Esophagus (tissue), 2 donors: Measurements from ENCODE around the gene ITGB4. TPM values are rescaled to one million over a fixed set of nuclear protein-coding genes. Genes with fewer than 3 reads are reported as not detected.

Source experiments
- H3K27ac ChIP-seq, 2 donors: one replicate each; pipeline ENCODE4 v1.5.1; 2013; ENCODE audit warnings: low read depth in 2 of 2, mild to moderate bottlenecking in 2 of 2, inconsistent platforms in 1 of 2, low read length in 1 of 2, moderate library complexity in 1 of 2
- H3K27me3 ChIP-seq, 2 donors: one replicate each; pipeline ENCODE4 v1.6.1; 2013; ENCODE audit warnings: low read length in 2 of 2, control low read depth in 1 of 2, mild to moderate bottlenecking in 1 of 2; ENCODE audit not compliant: insufficient read depth in 2 of 2, control insufficient read depth in 1 of 2
- H3K36me3 ChIP-seq, 2 donors: one replicate each; pipeline ENCODE4 v1.6.1; 2013; ENCODE audit warnings: low read length in 1 of 2; ENCODE audit not compliant: control insufficient read depth in 2 of 2, insufficient read depth in 2 of 2
- H3K4me1 ChIP-seq, 2 donors: one replicate each; pipeline ENCODE4 v1.6.1; 2013; ENCODE audit warnings: low read length in 1 of 2; ENCODE audit not compliant: control insufficient read depth in 2 of 2, insufficient read depth in 2 of 2
- H3K4me3 ChIP-seq, 2 donors: one replicate each; pipeline ENCODE4 v1.5.1; 2013; ENCODE audit warnings: low read length in 2 of 2, mild to moderate bottlenecking in 2 of 2, low read depth in 1 of 2, moderate library complexity in 1 of 2
- H3K9me3 ChIP-seq, 2 donors: one replicate each; pipeline ENCODE4 v1.6.1; 2013; ENCODE audit warnings: mild to moderate bottlenecking in 2 of 2, low read depth in 1 of 2, low read length in 1 of 2, moderate library complexity in 1 of 2; ENCODE audit not compliant: control insufficient read depth in 2 of 2, insufficient read depth in 1 of 2
- WGBS, 2 donors: extraction: QIAGEN DNeasy Blood & Tissue Kit; methylation state at CpG; one replicate each; pipeline ENCODE4 v1.1.7; 2013; 5-methylcytosine and 5-hydroxymethylcytosine counted together
- polyA plus RNA-seq, 2 donors: library from polyadenylated mRNA; stranded (reverse); fragments of 200-250 nt; gene quantifications; one replicate each; pipeline ENCODE4 v1.2.3, GENCODE V29; 2013
- donor health status: healthy with polysubstance abuse.
- donor health status: Bipolar disorder and iron deficiency.

The ITGB4 gene
- polyA plus RNA-seq, 2 donors, result 48.4 to 63.2 TPM

DNA sequence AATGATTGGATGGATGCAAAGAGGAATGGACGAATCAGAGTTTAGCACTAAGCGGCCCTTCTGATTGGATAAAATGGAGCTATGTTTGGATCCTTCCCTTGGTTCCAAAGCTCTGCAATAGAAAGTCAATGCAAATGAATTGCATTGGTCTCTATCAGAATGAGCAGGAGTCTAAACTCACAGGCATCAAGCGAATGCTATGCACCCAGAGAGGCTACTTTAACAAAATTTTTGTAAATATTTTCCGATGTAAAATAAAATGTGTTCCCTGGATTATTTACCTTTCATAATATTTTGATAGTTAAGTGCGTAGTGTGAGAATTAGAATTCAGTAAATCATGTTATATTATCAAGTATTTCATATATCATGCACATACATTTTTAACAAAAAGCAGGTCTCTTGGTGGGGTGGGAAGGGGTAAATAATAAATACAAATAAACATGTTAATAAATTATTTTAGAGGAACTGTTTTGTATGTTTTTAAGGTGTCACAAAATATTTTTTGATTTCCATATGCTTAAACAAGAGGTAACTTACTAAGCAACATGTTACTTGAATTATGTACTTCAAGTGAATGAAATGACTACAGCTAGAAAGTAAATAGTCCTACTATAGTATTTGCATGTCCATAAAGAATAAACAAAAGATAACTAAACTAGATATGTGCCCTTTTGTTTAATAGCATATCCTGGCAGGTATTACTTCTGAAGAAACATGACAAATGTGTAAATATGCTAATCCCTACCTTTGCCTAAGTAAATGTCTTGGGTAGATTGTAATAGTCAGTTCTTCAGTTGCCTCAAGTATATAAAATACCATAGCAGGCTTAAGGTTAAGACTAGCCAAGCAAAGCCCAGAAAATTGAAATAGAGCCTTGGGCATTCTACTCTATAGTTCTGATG, 59.0 kb downstream of the ITGB4 start:
- 18 to 20% methylated on average over 5 of the region's 5 CpGs for WGBS, 2 donors
- peaks cover 2 to 13% of the 10 kb centered on the region in 2 donors for H3K36me3 ChIP-seq
- H3K9me3 ChIP-seq, result no peaks in the 10 kb centered on the region
- H3K27ac ChIP-seq, result peak overlapping the region; percentile 58 to 100
- no peaks in the 10 kb centered on the region for H3K27me3 ChIP-seq
- peaks cover 2 to 6% of the 10 kb centered on the region in 2 donors for H3K4me1 ChIP-seq
- no peak overlapping the region for H3K4me3 ChIP-seq

DNA sequence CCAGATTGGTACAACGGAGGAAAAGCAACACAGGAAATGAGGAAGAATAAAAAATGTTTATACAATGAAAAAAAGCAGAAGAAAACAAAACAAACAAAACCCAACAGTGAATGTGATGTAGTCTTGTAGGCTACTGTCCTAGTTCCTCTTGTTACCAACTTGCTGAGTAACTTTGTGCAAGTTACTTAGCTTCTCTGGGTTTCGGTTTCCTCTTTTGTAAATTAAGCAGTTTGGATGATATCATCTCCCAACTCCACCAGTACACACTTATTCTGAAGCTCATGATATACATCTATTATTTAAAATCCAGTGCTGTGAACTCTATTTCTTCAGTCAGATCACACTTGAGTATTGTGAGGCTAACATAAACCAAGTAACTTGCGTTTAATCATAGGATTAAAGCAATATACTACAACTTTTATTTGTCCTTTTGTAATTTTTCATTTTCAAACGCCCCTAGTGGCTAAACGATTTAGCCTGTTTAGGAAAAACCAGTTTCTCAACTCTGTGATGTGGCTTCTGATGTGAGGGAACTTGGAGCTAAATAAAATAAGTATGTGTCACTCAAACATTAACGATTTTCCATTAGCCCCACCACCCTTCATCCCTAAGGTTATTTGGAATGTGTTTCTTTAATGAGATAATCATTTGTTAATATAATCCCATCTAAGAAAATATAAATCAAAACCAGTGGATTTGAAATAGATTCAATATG, 62.0 kb downstream of the ITGB4 start:
- no peak overlapping the region for H3K4me3 ChIP-seq
- H3K27me3 ChIP-seq, result no peaks in the 10 kb centered on the region
- peaks cover 0 to 8% of the 10 kb centered on the region in 2 donors for H3K36me3 ChIP-seq
- peak overlapping the region; percentile 87 to 100 for H3K27ac ChIP-seq
- H3K4me1 ChIP-seq, result peaks cover 2 to 5% of the 10 kb centered on the region in 2 donors
- no peaks in the 10 kb centered on the region for H3K9me3 ChIP-seq
- WGBS, 2 donors, result 5 to 7% methylated on average over 6 of the region's 6 CpGs

GRCh38 chr17:75783803-75784472, 62.7 kb downstream of the ITGB4 start:
- no peaks in the 10 kb centered on the region for H3K27me3 ChIP-seq
- peaks cover 2 to 5% of the 10 kb centered on the region in 2 donors for H3K4me1 ChIP-seq
- peak overlapping the region; percentile 51 to 78 for H3K4me3 ChIP-seq
- peak overlapping the region; percentile 98 to 100 for H3K27ac ChIP-seq
- no peaks in the 10 kb centered on the region for H3K9me3 ChIP-seq
- H3K36me3 ChIP-seq, result peaks cover 0 to under 1% of the 10 kb centered on the region in 2 donors
- WGBS, 2 donors, result 30 to 43% methylated on average over 20 of the region's 20 CpGs

DNA sequence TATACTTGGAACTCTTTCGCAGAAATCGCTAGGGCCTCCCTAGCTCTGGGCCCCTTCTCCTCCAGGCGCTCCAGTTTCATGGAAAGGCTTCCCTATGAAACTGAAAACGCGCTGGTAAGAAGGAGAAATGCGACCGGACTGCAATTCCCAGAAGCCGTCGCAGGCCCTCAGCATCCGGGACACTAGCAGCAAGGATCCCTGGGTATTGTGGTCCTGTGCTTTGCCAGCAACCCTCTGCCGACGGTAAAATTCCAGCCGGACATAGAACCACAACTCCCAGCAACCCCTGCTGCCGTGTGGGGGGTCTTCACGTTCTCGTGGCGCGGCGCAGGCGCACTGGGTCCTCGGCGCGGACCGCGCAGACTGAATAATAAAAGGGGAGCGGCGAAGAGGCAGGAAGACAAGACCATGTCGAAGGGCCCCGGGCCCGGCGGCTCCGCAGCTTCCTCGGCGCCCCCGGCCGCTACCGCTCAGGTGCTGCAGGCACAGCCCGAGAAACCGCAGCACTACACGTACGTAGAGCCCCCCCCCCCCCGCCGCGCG, 63.3 kb downstream of the ITGB4 start, which contains the start of gene UNK:
Gene UNK, plus strand, starts transcription at position 334 of the 543 bp plus-strand sequence. Its CDS starts 75 bp downstream, at position 409.
- H3K36me3 ChIP-seq, result no peaks in the 10 kb centered on the region
- peak within 1 kb of the TSS; percentile 98 to 100 for H3K27ac ChIP-seq
- WGBS, 2 donors, result 0 to 1% methylated on average over 44 to 45 of the region's 45 CpGs
- H3K4me1 ChIP-seq, result peaks cover 2 to 5% of the 10 kb centered on the region in 2 donors
- H3K27me3 ChIP-seq, result no peaks in the 10 kb centered on the region
- H3K4me3 ChIP-seq, result peak within 1 kb of the TSS; percentile 51 to 78
- H3K9me3 ChIP-seq, result no peaks in the 10 kb centered on the region

DNA sequence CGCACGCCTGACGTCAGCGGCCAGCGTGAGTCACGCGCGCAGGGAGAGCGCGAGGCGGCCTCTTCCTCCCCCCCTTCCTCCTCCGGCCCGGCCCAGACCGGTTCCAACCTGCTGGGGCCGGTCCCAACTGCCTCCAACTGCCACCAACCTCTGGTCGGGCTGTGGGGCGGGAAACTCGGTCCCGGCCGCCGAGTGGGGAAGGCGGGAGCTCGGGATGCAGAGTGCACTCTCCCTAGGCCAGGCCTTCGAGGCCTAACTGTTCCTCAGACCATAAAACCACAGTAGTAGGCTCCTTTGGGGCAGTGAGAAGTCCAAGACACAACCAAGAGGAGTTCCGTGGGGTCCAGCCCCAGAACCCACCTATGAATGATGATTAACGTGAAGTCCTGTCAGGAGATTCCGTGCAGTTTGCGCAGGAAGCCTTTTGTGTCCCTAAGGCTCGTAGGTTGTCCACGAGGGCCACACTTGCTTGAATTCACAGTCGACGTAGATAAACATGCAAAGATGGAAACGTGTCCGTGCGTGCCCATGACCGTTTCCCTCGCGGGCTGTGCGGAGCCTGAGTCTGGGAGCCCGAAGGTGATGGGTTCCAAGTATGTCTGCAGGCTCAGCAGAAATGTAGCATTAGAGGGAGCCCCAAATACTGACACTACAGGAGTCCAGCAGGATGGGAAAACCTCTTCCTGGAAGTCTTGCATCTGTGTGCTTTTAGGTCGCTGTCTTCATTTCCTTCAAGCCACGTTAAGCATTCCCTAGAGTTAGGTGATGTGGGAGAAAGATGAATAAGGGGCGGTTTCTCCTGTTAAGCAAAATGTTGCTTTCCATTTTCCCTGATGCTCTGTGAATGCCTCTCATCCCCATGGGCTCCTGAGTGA, 64.0 kb downstream of the ITGB4 start:
- Histone ChIP-seq H3K27me3 (no peaks in the 10 kb centered on the region), H3K36me3 (no peaks in the 10 kb centered on the region), H3K9me3 (no peaks in the 10 kb centered on the region), H3K4me3 (peak overlapping the region; percentile 51 to 78), H3K27ac (peak overlapping the region; percentile 98 to 100), H3K4me1 (peaks cover 2 to 5% of the 10 kb centered on the region in 2 donors)
- 3 to 8% methylated on average over 37 to 43 of the region's 43 CpGs for WGBS, 2 donors

- 86 to 88% methylated on average over 6 of the region's 6 CpGs for WGBS, 2 donors
These were observed 70.0 kb downstream of the ITGB4 start for GRCh38 chr17:75791254-75791653.

DNA sequence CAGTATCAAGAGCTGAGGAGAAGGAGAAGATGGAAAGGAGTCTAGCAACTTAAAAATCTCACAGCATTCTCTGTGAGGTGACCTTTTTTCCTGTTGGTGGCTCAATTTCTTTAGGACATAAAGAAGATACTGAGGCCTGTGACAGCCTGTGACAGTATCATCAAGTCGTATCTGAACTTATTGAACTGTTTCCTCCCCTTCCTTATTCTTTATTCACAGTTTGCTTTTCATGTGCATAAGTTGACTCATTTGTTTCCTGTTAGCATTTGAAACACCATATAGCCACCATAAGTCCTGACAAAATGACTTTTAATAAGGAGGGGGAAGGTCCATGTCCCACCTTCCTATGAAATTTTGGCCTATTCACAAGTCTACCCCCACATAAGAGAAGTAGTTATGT, 72.2 kb downstream of the ITGB4 start:
- Histone ChIP-seq H3K27ac (no peak overlapping the region), H3K4me3 (no peak overlapping the region), H3K27me3 (no peaks in the 10 kb centered on the region), H3K9me3 (no peaks in the 10 kb centered on the region), H3K36me3 (peaks cover 0 to 15% of the 10 kb centered on the region in 2 donors), H3K4me1 (no peaks in the 10 kb centered on the region)
- 65 to 69% methylated on average over 1 of the region's 1 CpG for WGBS, 2 donors

More at GRCh38 chr17:75791254-75791653, 70.0 kb downstream of the ITGB4 start:
- no peak overlapping the region for H3K4me3 ChIP-seq
- no peaks in the 10 kb centered on the region for H3K4me1 ChIP-seq
- H3K36me3 ChIP-seq, result peaks cover 0 to 7% of the 10 kb centered on the region in 2 donors
- H3K9me3 ChIP-seq, result no peaks in the 10 kb centered on the region
- H3K27me3 ChIP-seq, result no peaks in the 10 kb centered on the region
- H3K27ac ChIP-seq, result no peak overlapping the region

DNA sequence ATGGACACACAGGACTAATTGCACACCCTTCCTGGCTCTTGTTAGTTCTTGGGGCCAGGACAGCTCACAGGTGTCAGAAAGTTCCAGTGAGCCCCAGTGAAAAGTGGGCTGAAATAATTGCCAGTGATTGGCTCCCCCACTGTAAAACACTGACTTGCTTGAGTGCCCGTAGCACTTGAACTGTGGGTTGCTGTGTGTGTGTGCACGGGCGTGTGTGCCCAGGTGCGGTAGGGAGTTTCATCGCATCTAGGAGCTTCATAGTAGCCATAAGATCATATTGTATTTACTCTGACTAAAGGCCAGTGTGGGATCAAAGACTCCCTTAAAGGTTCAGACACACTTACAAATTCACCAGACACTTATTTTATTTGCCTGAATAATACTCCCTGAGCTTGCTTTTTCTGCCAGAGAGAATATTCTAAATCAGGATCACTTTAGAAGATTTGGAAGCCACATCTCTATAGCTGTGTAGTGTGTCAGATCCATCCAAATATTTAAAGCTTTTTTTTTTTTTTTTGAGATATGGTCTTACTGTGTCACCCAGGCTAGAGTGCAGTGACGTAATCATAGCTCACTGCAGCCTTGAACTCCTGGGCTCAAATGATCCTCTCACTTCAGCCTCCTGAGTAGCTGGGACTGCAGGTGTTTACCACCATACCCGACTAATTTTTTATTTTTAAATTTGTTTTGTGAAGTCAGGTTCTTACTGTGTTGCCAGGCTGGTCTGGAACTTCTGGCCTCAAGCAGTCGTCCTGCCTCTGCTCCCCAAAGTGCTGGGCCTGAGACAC, 74.8 kb downstream of the ITGB4 start:
- Histone ChIP-seq H3K9me3 (no peaks in the 10 kb centered on the region), H3K27ac (no peak overlapping the region), H3K4me3 (no peak overlapping the region), H3K36me3 (peaks cover 0 to 29% of the 10 kb centered on the region in 2 donors), H3K4me1 (no peaks in the 10 kb centered on the region), H3K27me3 (no peaks in the 10 kb centered on the region)
- WGBS, 2 donors, result 89 to 93% methylated on average over 8 of the region's 8 CpGs
